B cell (primary cell): ENCODE measurements around the gene GPR62. TPM values are rescaled to one million over a fixed set of nuclear protein-coding genes. Genes with fewer than 3 reads are reported as not detected.

Source experiments
- ATAC-seq: fragments of 200-7000 bp; cut with Tn5 transposase; one replicate; pipeline ENCODE4 v1.10.0; 2021; ENCODE audit warnings: low read depth, mild to moderate bottlenecking, moderate number of reproducible peaks, moderate library complexity
- CTCF ChIA-PET: fragments of 350-600 bp; sonication (Branson Sonifier 250); formaldehyde crosslinking; loops from one replicate; lab custom pipeline; 2021; ENCODE audit warnings: antibody characterized with exemption, inconsistent platforms; lab: Charles Lee
- POLR2A ChIA-PET: fragments of 350-600 bp; sonication (Branson Sonifier 250); formaldehyde crosslinking; loops from one replicate; lab custom pipeline; 2021; ENCODE audit warnings: antibody characterized with exemption; lab: Charles Lee
- DNase-seq: peaks from one replicate; pipeline ENCODE4 v3.0.0; 2013
- H2AFZ ChIP-seq: 2 replicates; pipeline ENCODE4 v1.6.1; 2012; ENCODE audit warnings: mild to moderate bottlenecking, low read depth, low read length; ENCODE audit not compliant: insufficient read depth, poor library complexity, severe bottlenecking
- H3K27ac ChIP-seq, 2 donors: 1 replicate in 1 of 2; 2 replicates in 1 of 2; pipeline ENCODE4 v1.5.1; 2012 to 2013; ENCODE audit warnings: low read length in 2 of 2, mild to moderate bottlenecking in 2 of 2, moderate library complexity in 1 of 2
- H3K27me3 ChIP-seq, 4 experiments: fragments of 200-600 bp in 1 of 4; sonication (generic) in 1 of 4; replicated peaks in 1 of 4; 1 replicate in 2 of 4; 2 replicates in 2 of 4; pipeline versions ENCODE4 v1.6.1 to v1.7.0; 2013 to 2016; ENCODE audit warnings: low read length in 3 of 4, mild to moderate bottlenecking in 2 of 4, mixed read lengths in 1 of 4, moderate library complexity in 1 of 4; ENCODE audit not compliant: insufficient read depth in 4 of 4, control insufficient read depth in 3 of 4; ENCODE audit errors: control extremely low read depth in 1 of 4
- H3K36me3 ChIP-seq, 2 experiments: replicated peaks in 1 of 2; 1 replicate in 1 of 2; 2 replicates in 1 of 2; pipeline versions ENCODE4 v1.6.1 to v1.7.1; 2013; ENCODE audit warnings: low read length in 1 of 2; ENCODE audit not compliant: insufficient read depth in 2 of 2, control insufficient read depth in 1 of 2; ENCODE audit errors: control extremely low read depth in 1 of 2, extremely low read depth in 1 of 2
- H3K4me1 ChIP-seq, 2 donors: fragments of 200-600 bp in 1 of 2; sonication (generic) in 1 of 2; 1 replicate in 1 of 2; 2 replicates in 1 of 2; pipeline versions ENCODE4 v1.5.1 to v1.6.1; 2013 to 2017; ENCODE audit warnings: low read length in 2 of 2; ENCODE audit not compliant: control insufficient read depth in 2 of 2, insufficient read depth in 2 of 2
- H3K4me2 ChIP-seq: replicated peaks from 2 replicates; pipeline ENCODE3; 2012; ENCODE audit warnings: mild to moderate bottlenecking, low read depth, low read length; ENCODE audit not compliant: poor library complexity, severe bottlenecking
- H3K4me3 ChIP-seq, 5 experiments: fragments of 200-600 bp in 1 of 5; sonication (generic) in 1 of 5; 1 replicate in 3 of 5; 2 replicates in 2 of 5; pipeline versions ENCODE4 v1.5.1 to v1.7.0; 2011 to 2016; ENCODE audit warnings: low read length in 4 of 5, mild to moderate bottlenecking in 4 of 5, low read depth in 2 of 5, control low read depth in 1 of 5, moderate library complexity in 1 of 5; ENCODE audit not compliant: insufficient read depth in 1 of 5; ENCODE audit errors: control extremely low read depth in 1 of 5, extremely low read depth in 1 of 5
- H3K79me2 ChIP-seq: fragments of 200-600 bp; sonication (generic); one replicate; pipeline ENCODE4 v1.6.0; 2016; ENCODE audit warnings: low read length; ENCODE audit not compliant: control insufficient read depth, insufficient read depth
- H3K9ac ChIP-seq: fragments of 200-600 bp; sonication (generic); 2 replicates; pipeline ENCODE4 v1.6.1; 2017; ENCODE audit warnings: mild to moderate bottlenecking, low read length, moderate library complexity
- H3K9me3 ChIP-seq, 3 donors: one replicate each; pipeline versions ENCODE4 v1.6.1 to v1.7.1; 2013; ENCODE audit warnings: low read length in 2 of 3; ENCODE audit not compliant: control insufficient read depth in 2 of 3, insufficient read depth in 1 of 3; ENCODE audit errors: control extremely low read depth in 1 of 3
- H4K20me1 ChIP-seq: 2 replicates; pipeline ENCODE4 v1.6.0; 2012; ENCODE audit warnings: mild to moderate bottlenecking, low read length; ENCODE audit not compliant: insufficient read depth, control insufficient read depth, poor library complexity, severe bottlenecking
- H3K27ac Mint-ChIP-seq: one replicate; pipeline ENCODE4 v1.8.0; 2021; ENCODE audit warnings: mixed read lengths
- H3K27me3 Mint-ChIP-seq: one replicate; pipeline ENCODE4 v1.8.0; 2021; ENCODE audit warnings: mixed read lengths
- H3K4me1 Mint-ChIP-seq: one replicate; pipeline ENCODE4 v1.8.0; 2021; ENCODE audit warnings: mixed read lengths
- H3K4me3 Mint-ChIP-seq: one replicate; pipeline ENCODE4 v1.8.0; 2021; ENCODE audit warnings: mixed read lengths
- H3K9me3 Mint-ChIP-seq: one replicate; pipeline ENCODE4 v1.8.0; 2022; ENCODE audit warnings: mixed read lengths; ENCODE audit not compliant: insufficient read depth
- CTCF ChIP-seq: fragments of 200-600 bp; IDR thresholded peaks from one replicate; pipeline ENCODE4 v1.8.0; 2022; ENCODE audit warnings: antibody characterized with exemption, mild to moderate bottlenecking
- EZH2 ChIP-seq: IDR thresholded peaks from 2 replicates; pipeline ENCODE4 v1.6.1; 2012; ENCODE audit warnings: borderline replicate concordance, low read depth, mild to moderate bottlenecking, moderate library complexity, low read length; ENCODE audit not compliant: insufficient read depth, poor library complexity, severe bottlenecking
- WGBS: methylation state at CpG from one replicate; pipeline ENCODE4 v1.1.5; 2013; ENCODE audit warnings: missing lambda C conversion rate; ENCODE audit not compliant: insufficient coverage; 5-methylcytosine and 5-hydroxymethylcytosine counted together
- intact Hi-C: fragments of 100-400 bp; cut with micrococcal nuclease; formaldehyde crosslinking; loops from one replicate; pipeline ENCODE4 v1.10.0; 2022
- polyA plus RNA-seq: library from polyadenylated mRNA; depleted of rRNA; stranded (reverse); fragments of >200 nt; gene quantifications from 2 replicates; pipeline ENCODE4 v1.2.3, GENCODE V29; 2012
- total RNA-seq, 2 donors: library from RNA; stranded (reverse); fragments of 120-200 nt in 1 of 2; gene quantifications; 1 replicate in 1 of 2; 2 replicates in 1 of 2; pipeline versions ENCODE4 v1.2.3 to v1.2.4, GENCODE V29; 2013 to 2022

The GPR62 gene
- total and polyA plus RNA-seq, 2 donors (not counting 1 experiment from before 2014, with no cell fraction given), result not detected

- TF ChIP-seq EZH2 (no peak), CTCF (no peak)
- Histone ChIP-seq H3K4me3 (no peak overlapping the region), H3K27me3 (no peaks in the 10 kb centered on the region), H3K27ac (no peak overlapping the region), H2AFZ (no peak overlapping the region), H3K9me3 (no peaks in the 10 kb centered on the region), H3K9ac (no peak overlapping the region), H3K4me1 (peaks cover 16 to 26% of the 10 kb centered on the region in 2 donors), H3K36me3 (peaks cover 0 to 5% of the 10 kb centered on the region in 2 experiments), H4K20me1 (no peaks in the 10 kb centered on the region), H3K4me2 (no peak overlapping the region), H3K79me2 (peaks cover 17% of the 10 kb centered on the region)
- POLR2A ChIA-PET, result interaction anchor here (1.5 kb wide), 1 partner anchor 15 kb away, joined by 4 read pairs; the partner anchor contains the start of gene RPL29
- H3K4me3 Mint-ChIP-seq, result no peak overlapping the region
- CTCF ChIA-PET, result no interaction called here
- 98% methylated on average over 8 of the region's 10 CpGs for WGBS
- peaks cover 30% of the 10 kb centered on the region for H3K4me1 Mint-ChIP-seq
- H3K27ac Mint-ChIP-seq, result no peak overlapping the region
- no peak for ATAC-seq
- DNase-seq, result no peak
- intact Hi-C loops, result no loop called here
- H3K9me3 Mint-ChIP-seq, result no peaks in the 10 kb centered on the region
- H3K27me3 Mint-ChIP-seq, result no peaks in the 10 kb centered on the region
These were observed 25.1 kb downstream of the GPR62 start for GRCh38 chr3:51980253-51980652.

- Mint-ChIP-seq H3K4me3 (peak overlapping the region; percentile 92), H3K9me3 (no peaks in the 10 kb centered on the region), H3K27me3 (no peaks in the 10 kb centered on the region), H3K4me1 (peaks cover 17% of the 10 kb centered on the region), H3K27ac (peak overlapping the region; percentile 93)
- ATAC-seq (peak; percentile 46), DNase-seq (peak; percentile 63)
- Histone ChIP-seq H4K20me1 (no peaks in the 10 kb centered on the region), H3K4me2 (peak overlapping the region; percentile 88), H3K27me3 (no peaks in the 10 kb centered on the region), H3K9me3 (no peaks in the 10 kb centered on the region), H2AFZ (peak overlapping the region; percentile 90), H3K79me2 (peaks cover 17% of the 10 kb centered on the region), H3K4me3 (peak overlapping the region; percentile 47 to 68 (median 58)), H3K4me1 (peaks cover 10 to 19% of the 10 kb centered on the region in 2 donors), H3K36me3 (peaks cover 0 to 5% of the 10 kb centered on the region in 2 experiments), H3K27ac (peak overlapping the region; percentile 65 to 76), H3K9ac (peak overlapping the region; percentile 77)
- ChIA-PET POLR2A (interaction anchor here (0.6 to 4.0 kb wide), 8 partner anchors 9 to 1638 kb away, joined by 3 to 25 read pairs (median 6); partner anchors contain the start of genes ABHD14A, ABHD14B, PCBP4 and POC1A), CTCF (interaction anchor here (0.7 to 4.0 kb wide), 10 partner anchors 9 to 243 kb away, joined by 3 to 29 read pairs (median 4); partner anchors contain the start of genes ABHD14B, RPL29, RRP9 and TLR9)
- 12% methylated on average over 4 of the region's 4 CpGs for WGBS
- TF ChIP-seq CTCF (peak; percentile 72), EZH2 (no peak)
- intact Hi-C loops, result no loop called here
These were observed 27.2 kb downstream of the GPR62 start for GRCh38 chr3:51982352-51982837.
